ENCODE measurements around the gene LY6G6F.
A peak's percentile ranks its signal among the peaks of the same experiment; 100 is the strongest.

LY6G6F gene

GRCh38 chr6:31739639-31740396 lies 33.2 kb downstream of the LY6G6F start, which contains the start of gene MSH5:
Gene MSH5, plus strand, starts transcription at chr6:31740005. Its CDS starts 462 bp downstream, at chr6:31740467.
- DNase-seq (ENCODE audit: insufficient read length, low spot score) = peak; percentile 90
- peak; percentile 72 for FAIRE-seq
- TF ChIP-seq POLR2A (IDR thresholded peaks at IDR 0.05; ENCODE audit: low read depth, low read length) = peak; percentile 49

- DNase-seq (ENCODE audit: insufficient read length, low spot score) (no peak), FAIRE-seq (no peak)
- TF ChIP-seq POLR2A (IDR thresholded peaks at IDR 0.05; ENCODE audit: low read depth, low read length) = peak; percentile 13; the same call in 1 of the 2 replicates
These were observed 33.9 kb downstream of the LY6G6F start for GRCh38 chr6:31740397-31741223.

DNA sequence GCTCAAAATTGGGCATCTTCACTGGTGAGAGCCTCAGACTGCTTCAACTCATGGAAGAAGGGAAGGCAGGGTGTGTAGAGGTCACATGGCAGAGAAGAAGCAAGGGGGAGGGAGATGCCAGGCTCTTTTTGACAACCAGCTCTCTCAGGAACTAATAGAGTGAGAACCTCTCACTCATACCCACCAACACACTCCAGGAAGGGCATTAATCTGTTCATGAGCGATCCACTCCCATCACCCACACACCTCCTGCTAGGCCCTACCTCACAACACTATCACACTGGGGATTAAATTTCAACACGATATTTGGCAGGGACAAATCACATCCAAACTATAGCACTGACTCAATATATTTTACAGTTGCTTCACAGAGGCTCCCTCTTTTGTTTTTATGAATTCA lies 35.1 kb downstream of the LY6G6F start:
- no peak for TF ChIP-seq POLR2A (IDR thresholded peaks at IDR 0.05; ENCODE audit: low read depth, low read length)
- DNase-seq (ENCODE audit: insufficient read length, low spot score) (no peak), FAIRE-seq (no peak)

GRCh38 chr6:31742894-31743293 lies 36.2 kb downstream of the LY6G6F start:
- DNase-seq (ENCODE audit: insufficient read length, low spot score) = no peak
- no peak for FAIRE-seq
- no peak for TF ChIP-seq POLR2A (IDR thresholded peaks at IDR 0.05; ENCODE audit: low read depth, low read length)

DNA sequence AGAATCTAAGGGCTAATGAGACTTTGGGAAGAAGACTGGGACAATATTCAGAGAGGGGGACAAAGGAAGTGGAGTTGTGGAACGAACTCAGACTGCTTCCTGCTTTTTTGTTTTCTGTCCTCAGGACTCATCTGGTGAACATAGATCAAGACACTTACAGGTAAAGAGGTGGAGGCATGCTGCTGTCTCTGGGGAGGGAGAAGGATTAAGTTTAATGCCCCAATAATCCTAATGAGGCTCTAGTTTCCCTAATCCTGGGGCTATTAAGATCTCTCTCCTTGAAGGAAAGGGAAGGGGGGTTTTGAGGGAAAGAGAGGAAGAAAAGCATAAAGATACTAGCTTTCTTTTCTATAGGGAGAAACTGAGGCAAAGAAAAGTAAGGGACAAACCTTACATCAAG lies 37.8 kb downstream of the LY6G6F start:
- DNase-seq (ENCODE audit: insufficient read length, low spot score) = no peak
- TF ChIP-seq POLR2A (IDR thresholded peaks at IDR 0.05; ENCODE audit: low read depth, low read length) = no peak
- no peak for FAIRE-seq

DNA sequence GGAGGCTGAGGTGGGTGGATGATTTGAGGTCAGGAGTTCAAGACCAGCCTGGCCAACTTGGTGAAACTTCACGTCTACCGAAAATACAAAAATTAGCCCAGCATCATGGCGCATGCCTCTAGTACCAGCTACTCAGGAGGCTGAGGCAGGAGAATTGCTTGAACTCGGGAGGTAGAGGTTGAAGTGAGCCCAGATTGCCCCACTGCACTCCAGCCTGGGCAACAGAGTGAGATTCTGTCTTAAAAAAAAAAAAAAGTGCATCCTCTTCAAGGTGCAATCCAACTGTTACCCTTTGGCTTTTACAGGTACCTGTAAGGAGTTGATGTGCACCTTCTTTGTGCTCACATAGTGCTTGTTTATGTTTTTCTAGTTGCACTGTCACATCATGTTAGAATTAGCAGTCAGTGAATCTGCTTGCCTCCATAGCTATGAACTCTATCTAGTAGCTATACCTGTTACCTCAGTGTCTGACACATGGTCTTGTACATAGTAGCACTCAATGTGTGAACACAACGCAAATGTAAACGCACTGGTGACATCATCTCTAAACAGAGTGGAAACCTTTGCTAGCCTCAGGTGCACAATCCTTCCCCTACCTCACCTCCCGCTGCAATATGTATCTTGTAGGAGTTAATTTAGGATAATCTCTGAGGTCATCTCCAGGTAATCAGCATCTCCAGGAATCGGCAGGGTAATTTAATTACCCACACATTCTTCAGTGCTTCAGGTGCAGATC lies 42.8 kb downstream of the LY6G6F start:
- FAIRE-seq (no peak), DNase-seq (ENCODE audit: insufficient read length, low spot score) (no peak)
- TF ChIP-seq POLR2A (IDR thresholded peaks at IDR 0.05; ENCODE audit: low read depth, low read length) = no peak

- no peak for TF ChIP-seq POLR2A (IDR thresholded peaks at IDR 0.05; ENCODE audit: low read depth, low read length)
- FAIRE-seq (no peak), DNase-seq (ENCODE audit: insufficient read length, low spot score) (no peak)
These were observed 43.9 kb downstream of the LY6G6F start for GRCh38 chr6:31750411-31751022.

GRCh38 chr6:31752739-31753319 lies 46.2 kb downstream of the LY6G6F start:
- no peak for TF ChIP-seq POLR2A (IDR thresholded peaks at IDR 0.05; ENCODE audit: low read depth, low read length)
- DNase-seq (ENCODE audit: insufficient read length, low spot score) (peak; percentile 61), FAIRE-seq (peak; percentile 58)

DNA sequence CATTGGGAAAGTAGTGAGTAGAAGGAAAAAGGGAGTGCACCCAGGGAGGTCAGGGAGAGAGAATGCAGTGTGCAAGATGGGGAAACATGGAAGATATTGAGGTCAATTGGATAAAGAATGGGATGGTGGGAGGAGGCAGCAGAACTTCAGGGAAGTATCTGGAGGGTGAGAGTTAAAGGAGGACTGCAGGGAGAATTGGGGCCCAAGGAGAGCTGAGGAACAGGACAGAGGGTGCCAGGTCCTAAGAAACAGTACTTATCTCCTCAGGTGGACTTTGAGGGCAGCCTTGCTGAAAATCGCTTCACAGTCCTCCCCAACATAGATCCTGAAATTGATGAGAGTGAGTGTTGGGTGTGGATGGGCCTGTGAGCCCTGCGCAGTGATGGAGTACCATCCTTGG lies 51.6 kb downstream of the LY6G6F start:
- FAIRE-seq = no peak
- no peak for DNase-seq (ENCODE audit: insufficient read length, low spot score)
- no peak for TF ChIP-seq POLR2A (IDR thresholded peaks at IDR 0.05; ENCODE audit: low read depth, low read length)

Measured in H54 (cell line).